HCT116 (cell line): Measurements from ENCODE around the gene HPGDS. TPM values are rescaled to one million over a fixed set of nuclear protein-coding genes. Genes with fewer than 3 reads are reported as not detected.

Source experiments
- ATAC-seq: fragments of 200-7000 bp; cut with Tn5 transposase; 2 replicates; pipeline ENCODE4 v1.9.1; 2020; ENCODE audit warnings: mild to moderate bottlenecking, moderate library complexity
- BruUV-seq: library from RNA; stranded (reverse); fragments of 400-500 nt; replicated peaks from 2 replicates; lab custom pipeline; 2021; lab: Mats Ljungman, UMichigan
- CTCF ChIA-PET: fragments of 300-600 bp; sonication (Branson Sonifier 250); formaldehyde crosslinking; loops from one replicate; lab custom pipeline; 2021; ENCODE audit warnings: antibody characterized with exemption; lab: Charles Lee
- POLR2A ChIA-PET: fragments of 300-600, 350-600 bp; sonication (Branson Sonifier 250); formaldehyde crosslinking; loops from one replicate; lab custom pipeline; 2021; ENCODE audit warnings: antibody characterized with exemption; lab: Charles Lee
- RAD21 ChIA-PET, 2 experiments: fragments of 300-600 bp; sonication (Branson Sonifier 250); formaldehyde crosslinking; loops; one replicate each; lab custom pipeline; 2023; ENCODE audit warnings: low total read pairs in 2 of 2; ENCODE audit not compliant: uncharacterized antibody in 2 of 2, unreplicated experiment in 2 of 2, low non-redundant PET in 1 of 2; lab: Charles Lee
- DNase-seq: peaks from one replicate; pipeline ENCODE4 v3.0.0-alpha.2; 2010; ENCODE audit warnings: low read depth, low spot score
- H2AFZ ChIP-seq: fragments of 200-600 bp; shearing (Covaris generic), sonication (generic); 2 replicates; pipeline ENCODE4 v1.6.1; 2017; ENCODE audit warnings: low read depth, mixed run types, mixed read lengths, antibody characterized with exemption, low read length; ENCODE audit not compliant: poor library complexity, severe bottlenecking
- H3K27ac ChIP-seq: 2 replicates; pipeline ENCODE4 v1.5.1; 2012; ENCODE audit warnings: low read depth, low read length
- H3K27me3 ChIP-seq: fragments of 200-600 bp; sonication (generic); 2 replicates; pipeline ENCODE4 v1.6.1; 2016; ENCODE audit warnings: mixed run types, low read length, mixed read lengths; ENCODE audit not compliant: insufficient read depth
- H3K36me3 ChIP-seq, 2 experiments: fragments of 200-500 bp in 1 of 2; fragments of 200-600 bp in 1 of 2; sonication (Bioruptor generic) in 1 of 2; sonication (generic) in 1 of 2; 2 replicates each; pipeline versions ENCODE4 v1.5.1 to v1.6.1; 2014 to 2016; ENCODE audit warnings: low read length in 2 of 2, inconsistent platforms in 1 of 2, mixed read lengths in 1 of 2, mixed run types in 1 of 2; ENCODE audit not compliant: insufficient read depth in 2 of 2, control insufficient read depth in 1 of 2
- H3K4me1 ChIP-seq, 2 experiments: fragments of 200-600 bp in 1 of 2; sonication (generic) in 1 of 2; 2 replicates each; pipeline versions ENCODE4 v1.5.1 to v1.6.1; 2012 to 2017; ENCODE audit warnings: low read length in 2 of 2, inconsistent platforms in 1 of 2, mild to moderate bottlenecking in 1 of 2, mixed read lengths in 1 of 2, mixed run types in 1 of 2, moderate library complexity in 1 of 2; ENCODE audit not compliant: insufficient read depth in 2 of 2, control insufficient read depth in 1 of 2
- H3K4me2 ChIP-seq: fragments of 200-600 bp; sonication (generic); 2 replicates; pipeline ENCODE4 v1.6.1; 2017; ENCODE audit warnings: mixed run types, low read length, mixed read lengths
- H3K4me3 ChIP-seq, 2 experiments: fragments of 200-600 bp in 1 of 2; sonication (generic) in 1 of 2; replicated peaks in 1 of 2; 2 replicates each; pipeline ENCODE4 v1.5.1; 2011 to 2016; ENCODE audit warnings: low read length in 2 of 2, control low read depth in 1 of 2, low read depth in 1 of 2, mild to moderate bottlenecking in 1 of 2, mixed read lengths in 1 of 2, mixed run types in 1 of 2
- H3K79me2 ChIP-seq: fragments of 200-600 bp; sonication (generic); 2 replicates; pipeline ENCODE4 v1.6.1; 2017; ENCODE audit warnings: mild to moderate bottlenecking, mixed run types, low read length, moderate library complexity, mixed read lengths; ENCODE audit not compliant: insufficient read depth
- H3K9ac ChIP-seq: fragments of 200-600 bp; sonication (generic); 2 replicates; pipeline ENCODE4 v1.6.1; 2016; ENCODE audit warnings: low read length, mixed read lengths
- H3K9me2 ChIP-seq: fragments of 200-600 bp; sonication (generic), shearing (Covaris generic); 2 replicates; pipeline ENCODE4 v1.6.1; 2017; ENCODE audit warnings: mixed run types, mild to moderate bottlenecking, moderate library complexity; ENCODE audit not compliant: insufficient read depth
- H3K9me3 ChIP-seq, 2 experiments: fragments of 200-500 bp in 1 of 2; fragments of 200-600 bp in 1 of 2; sonication (Bioruptor generic) in 1 of 2; sonication (generic) in 1 of 2; 2 replicates each; pipeline ENCODE4 v1.6.1; 2014 to 2017; ENCODE audit warnings: low read length in 2 of 2, mixed read lengths in 2 of 2, inconsistent platforms in 1 of 2, low read depth in 1 of 2, mild to moderate bottlenecking in 1 of 2, mixed run types in 1 of 2, moderate library complexity in 1 of 2; ENCODE audit not compliant: control insufficient read depth in 1 of 2, insufficient read depth in 1 of 2
- H4K20me1 ChIP-seq: fragments of 200-600 bp; sonication (generic), shearing (Covaris generic); 2 replicates; pipeline ENCODE4 v1.6.1; 2017; ENCODE audit warnings: mixed run types, mild to moderate bottlenecking, moderate library complexity; ENCODE audit not compliant: insufficient read depth
- ATF3 ChIP-seq: IDR thresholded peaks from 2 replicates; pipeline ENCODE4 v1.6.1; 2012
- CEBPB ChIP-seq: IDR thresholded peaks from 2 replicates; pipeline ENCODE4 v1.6.1; 2012; ENCODE audit warnings: low read depth
- CTCF ChIP-seq, 3 experiments: fragments of 200-600 bp in 1 of 3; sonication (generic) in 1 of 3; IDR thresholded peaks in 2 of 3; conservative IDR thresholded peaks in 1 of 3; 2 replicates each; pipeline ENCODE4 v1.5.1; 2012 to 2017; ENCODE audit warnings: low read depth in 2 of 3, low read length in 2 of 3, antibody characterized with exemption in 1 of 3, borderline replicate concordance in 1 of 3, control low read depth in 1 of 3, mild to moderate bottlenecking in 1 of 3, mixed read lengths in 1 of 3, mixed run types in 1 of 3, moderate library complexity in 1 of 3; ENCODE audit not compliant: insufficient read depth in 1 of 3
- EGR1 ChIP-seq: IDR thresholded peaks from 2 replicates; pipeline ENCODE4 v1.6.1; 2012; ENCODE audit warnings: low read depth
- ELF1 ChIP-seq: IDR thresholded peaks from 2 replicates; pipeline ENCODE4 v1.6.1; 2012; ENCODE audit warnings: low read depth, borderline replicate concordance
- EZH2 ChIP-seq: fragments of 200-600 bp; sonication (generic); IDR thresholded peaks from 2 replicates; pipeline ENCODE4 v1.6.1; 2017; ENCODE audit warnings: antibody characterized with exemption, mixed run types
- EZH2phosphoT487 ChIP-seq: fragments of 200-600 bp; IDR thresholded peaks from 2 replicates; pipeline ENCODE4 v1.6.1; 2018; ENCODE audit warnings: antibody characterized with exemption, borderline replicate concordance
- FOSL1 ChIP-seq: IDR thresholded peaks from 2 replicates; pipeline ENCODE4 v1.6.1; 2012; ENCODE audit warnings: low read depth
- JUND ChIP-seq: IDR thresholded peaks from 2 replicates; pipeline ENCODE4 v1.6.1; 2012
- POLR2A ChIP-seq: IDR thresholded peaks from 2 replicates; pipeline ENCODE4 v1.7.0; 2011; ENCODE audit warnings: borderline replicate concordance; ENCODE audit not compliant: insufficient read depth, insufficient read length; ENCODE audit errors: extremely low read depth
- SRF ChIP-seq: IDR thresholded peaks from 2 replicates; pipeline ENCODE4 v1.6.1; 2012; ENCODE audit warnings: low read depth
- YY1 ChIP-seq: IDR thresholded peaks from 2 replicates; pipeline ENCODE4 v1.6.1; 2011; ENCODE audit warnings: low read length, low read depth, moderate library complexity, mild to moderate bottlenecking; ENCODE audit not compliant: insufficient replicate concordance; ENCODE audit errors: extremely low read depth
- ZBTB33 ChIP-seq: IDR thresholded peaks from 2 replicates; pipeline ENCODE4 v1.6.1; 2011; ENCODE audit warnings: mild to moderate bottlenecking, low read length, moderate library complexity; ENCODE audit not compliant: insufficient replicate concordance; ENCODE audit errors: extremely low read depth
- ZFX ChIP-seq: fragments of 450-650 bp; IDR thresholded peaks from 2 replicates; pipeline ENCODE4 v1.6.1; 2017
- ZNF274 ChIP-seq: fragments of 200-500 bp; sonication (Bioruptor generic); IDR thresholded peaks from 2 replicates; pipeline ENCODE4 v1.6.1; 2014; ENCODE audit warnings: mild to moderate bottlenecking, low read depth, low read length, inconsistent platforms
- intact Hi-C: fragments of 100-400 bp; cut with micrococcal nuclease; formaldehyde crosslinking; loops from 2 replicates; pipeline ENCODE4 v1.10.0; 2022
- total RNA-seq: library from RNA; stranded (reverse); gene quantifications from one replicate; pipeline ENCODE4 v1.2.1, GENCODE V29; 2021; ENCODE audit not compliant: unreplicated experiment
- TF ChIP-seq, protein P1 (sequence below): IDR thresholded peaks from 2 replicates; pipeline ENCODE4 v1.6.1; 2012

HPGDS gene
- total RNA-seq, 1 experiment from 2014 or later: not detected

DNA sequence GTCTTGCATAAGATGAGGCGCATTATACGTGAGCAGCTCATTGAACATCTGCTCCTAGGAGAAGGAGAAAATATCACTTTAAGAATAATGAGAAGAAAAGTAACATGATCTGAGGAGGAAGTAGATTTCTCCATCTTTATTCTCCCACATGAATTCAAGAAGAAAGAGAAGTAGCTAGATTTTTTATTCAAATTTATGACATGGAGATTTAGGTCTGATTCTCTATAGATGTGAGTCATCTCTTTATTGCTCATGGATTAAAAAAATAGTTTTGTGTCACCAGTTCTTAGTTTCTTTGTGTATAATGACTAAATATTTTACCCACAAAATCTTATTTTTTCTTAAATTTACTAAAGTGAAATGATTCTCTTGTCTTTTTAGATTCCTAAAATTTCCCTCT, 40.4 kb downstream of the HPGDS start:
- CTCF ChIA-PET: no interaction called here
- no peak for ATAC-seq
- no peaks in the 10 kb centered on the region for H4K20me1 ChIP-seq
- intact Hi-C loops: loop anchor here (10.0 kb wide), 2 partner anchors 433 to 813 kb away; no protein-coding TSS in a partner anchor
- no peak overlapping the region for H3K4me3 ChIP-seq
- BruUV-seq: no TSS peak
- H3K36me3 ChIP-seq: no peaks in the 10 kb centered on the region
- no peaks in the 10 kb centered on the region for H3K27me3 ChIP-seq
- no peak overlapping the region for H2AFZ ChIP-seq
- no peaks in the 10 kb centered on the region for H3K79me2 ChIP-seq
- TF ChIP-seq CTCF (IDR thresholded peaks at IDR 0.05 in 2 of 3, conservative IDR thresholded peaks at IDR 0.05 in 1 of 3; ENCODE audit: borderline replicate concordance in 1 of 3, insufficient read depth in 1 of 3, low read depth in 2 of 3, low read length in 2 of 3): no peak
- TF ChIP-seq, protein P1, sequence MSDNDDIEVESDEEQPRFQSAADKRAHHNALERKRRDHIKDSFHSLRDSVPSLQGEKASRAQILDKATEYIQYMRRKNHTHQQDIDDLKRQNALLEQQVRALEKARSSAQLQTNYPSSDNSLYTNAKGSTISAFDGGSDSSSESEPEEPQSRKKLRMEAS: no peak
- no peak for TF ChIP-seq EZH2
- no peak for TF ChIP-seq YY1
- no peak for TF ChIP-seq CEBPB
- no peak for TF ChIP-seq FOSL1
- no peak for TF ChIP-seq ELF1
- TF ChIP-seq POLR2A: no peak
- no peak for TF ChIP-seq ZNF274
- TF ChIP-seq EGR1: no peak
- no peak for TF ChIP-seq SRF
- TF ChIP-seq ZBTB33: no peak
- TF ChIP-seq EZH2phosphoT487: no peak
- no peak for TF ChIP-seq ZFX
- TF ChIP-seq JUND: no peak
- TF ChIP-seq ATF3: no peak
- H3K9ac ChIP-seq: no peak overlapping the region
- no peaks in the 10 kb centered on the region for H3K4me1 ChIP-seq
- no peaks in the 10 kb centered on the region for H3K9me2 ChIP-seq
- no peak for DNase-seq
- no peak overlapping the region for H3K4me2 ChIP-seq
- POLR2A ChIA-PET: no interaction called here
- no peaks in the 10 kb centered on the region for H3K9me3 ChIP-seq
- H3K27ac ChIP-seq: no peak overlapping the region
- RAD21 ChIA-PET: no interaction called here
